Activated CD8-positive, alpha-beta T cell treated with anti-CD3 and anti-CD28 coated beads for 36 hours (primary cell): ENCODE data around the gene ADNP2. TPM values are rescaled to one million over a fixed set of nuclear protein-coding genes. Genes with fewer than 3 reads are reported as not detected.
"Not testable (repeated sequence)": the region's sequence is repeated elsewhere in the genome, so short reads cannot be mapped to it uniquely, and the experiment has no call there.

Experiments
- ATAC-seq: fragments of 200-7000 bp; cut with Tn5 transposase; one replicate; pipeline ENCODE4 v1.10.0; 2021; ENCODE audit warnings: mild to moderate bottlenecking, moderate library complexity
- CTCF ChIA-PET: fragments of 350-600 bp; sonication (Branson Sonifier 250); formaldehyde crosslinking; loops from one replicate; lab custom pipeline; 2021; ENCODE audit warnings: antibody characterized with exemption; lab: Charles Lee
- POLR2A ChIA-PET: fragments of 350-600 bp; sonication (Branson Sonifier 250); formaldehyde crosslinking; loops from one replicate; lab custom pipeline; 2021; ENCODE audit warnings: antibody characterized with exemption; lab: Charles Lee
- DNase-seq: peaks from one replicate; pipeline ENCODE4 v3.0.0-alpha.2; 2020
- H3K27ac Mint-ChIP-seq: one replicate; pipeline ENCODE4 v1.8.0; 2021; ENCODE audit warnings: mild to moderate bottlenecking, mixed read lengths
- H3K27me3 Mint-ChIP-seq: one replicate; pipeline ENCODE4 v1.8.0; 2021; ENCODE audit warnings: mixed read lengths
- H3K36me3 Mint-ChIP-seq: one replicate; pipeline ENCODE4 v1.8.0; 2021; ENCODE audit warnings: low read depth, mixed read lengths
- H3K4me1 Mint-ChIP-seq: one replicate; pipeline ENCODE4 v1.8.0; 2021; ENCODE audit warnings: low read depth, mixed read lengths
- H3K4me3 Mint-ChIP-seq: one replicate; pipeline ENCODE4 v1.8.0; 2021; ENCODE audit warnings: mild to moderate bottlenecking, moderate library complexity, mixed read lengths
- H3K9me3 Mint-ChIP-seq: one replicate; pipeline ENCODE4 v1.8.0; 2021; ENCODE audit warnings: mixed read lengths
- CTCF ChIP-seq: fragments of 200-600 bp; IDR thresholded peaks from one replicate; pipeline ENCODE4 v1.8.0; 2022; ENCODE audit warnings: antibody characterized with exemption, mild to moderate bottlenecking
- intact Hi-C: fragments of 100-400 bp; cut with micrococcal nuclease; formaldehyde crosslinking; loops from one replicate; pipeline ENCODE4 v1.10.0; 2022
- total RNA-seq, 2 experiments: library from RNA; stranded (reverse); gene quantifications; one replicate each; pipeline ENCODE4 v1.2.3, GENCODE V29; 2021

The ADNP2 gene
- total RNA-seq, 2 experiments from 2014 or later: 22.1 to 22.5 TPM

DNA sequence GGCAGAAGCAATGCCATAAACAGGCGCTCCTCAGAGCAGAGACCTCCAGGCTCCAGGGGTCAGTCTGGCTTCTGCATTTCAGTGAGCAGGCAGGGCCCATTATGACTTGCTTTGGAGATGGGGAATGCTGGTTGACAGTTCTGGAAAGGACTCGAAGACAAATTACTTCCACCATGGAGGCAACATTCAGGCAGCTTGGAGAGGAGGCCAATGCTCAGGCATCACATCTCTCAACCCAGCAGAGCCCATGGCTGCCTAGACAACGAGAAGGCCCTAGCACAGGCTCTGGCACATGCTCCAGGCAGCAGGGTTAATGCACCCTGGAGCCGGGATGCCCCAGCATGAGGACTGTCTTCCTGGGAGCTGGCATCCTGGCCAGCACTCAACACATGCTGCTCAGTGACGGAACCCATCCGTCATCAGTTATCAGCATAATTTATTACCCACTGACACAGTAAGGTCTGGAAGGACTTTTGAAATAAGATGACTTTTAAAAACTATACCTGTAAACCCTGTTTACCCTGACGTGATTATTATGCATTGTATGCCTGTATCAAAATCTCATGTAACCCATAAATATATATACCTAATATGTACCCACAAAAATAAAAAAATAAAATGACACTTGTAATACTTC is 52.8 kb downstream of the ADNP2 start:
- H3K27ac Mint-ChIP-seq: no peak overlapping the region
- H3K4me1 Mint-ChIP-seq: peaks cover 2% of the 10 kb centered on the region
- H3K27me3 Mint-ChIP-seq: peaks cover 9% of the 10 kb centered on the region
- ATAC-seq (no peak), DNase-seq (no peak)
- ChIA-PET CTCF (interaction anchor here (1.1 to 5.4 kb wide), 2 partner anchors 9 to 94 kb away, joined by 4 to 54 read pairs; no protein-coding TSS in a partner anchor), POLR2A (no interaction called here)
- H3K9me3 Mint-ChIP-seq: peaks cover 10% of the 10 kb centered on the region
- no peak for TF ChIP-seq CTCF
- H3K4me3 Mint-ChIP-seq: no peak overlapping the region
- H3K36me3 Mint-ChIP-seq: no peaks in the 10 kb centered on the region
- intact Hi-C loops: no loop called here

GRCh38 chr18:80163183-80163582 is 54.1 kb downstream of the ADNP2 start:
- no peak for DNase-seq
- intact Hi-C loops: no loop called here
- peaks cover 7% of the 10 kb centered on the region for H3K27me3 Mint-ChIP-seq
- no peaks in the 10 kb centered on the region for H3K36me3 Mint-ChIP-seq
- ChIA-PET CTCF (no interaction called here), POLR2A (no interaction called here)
- peaks cover 5% of the 10 kb centered on the region for H3K4me1 Mint-ChIP-seq
- peaks cover 10% of the 10 kb centered on the region for H3K9me3 Mint-ChIP-seq
- no peak overlapping the region for H3K27ac Mint-ChIP-seq
- no peak for TF ChIP-seq CTCF
- ATAC-seq: no peak
- H3K4me3 Mint-ChIP-seq: no peak overlapping the region

GRCh38 chr18:80164727-80165355 is 55.8 kb downstream of the ADNP2 start:
- DNase-seq, H3K4me3 Mint-ChIP-seq, H3K27ac Mint-ChIP-seq, ATAC-seq, POLR2A ChIA-PET, H3K4me1 Mint-ChIP-seq, CTCF ChIA-PET, H3K36me3 Mint-ChIP-seq, intact Hi-C loops: not testable (repeated sequence)
- Mint-ChIP-seq H3K9me3 (peaks cover 10% of the 10 kb centered on the region), H3K27me3 (peaks cover 10% of the 10 kb centered on the region)

DNA sequence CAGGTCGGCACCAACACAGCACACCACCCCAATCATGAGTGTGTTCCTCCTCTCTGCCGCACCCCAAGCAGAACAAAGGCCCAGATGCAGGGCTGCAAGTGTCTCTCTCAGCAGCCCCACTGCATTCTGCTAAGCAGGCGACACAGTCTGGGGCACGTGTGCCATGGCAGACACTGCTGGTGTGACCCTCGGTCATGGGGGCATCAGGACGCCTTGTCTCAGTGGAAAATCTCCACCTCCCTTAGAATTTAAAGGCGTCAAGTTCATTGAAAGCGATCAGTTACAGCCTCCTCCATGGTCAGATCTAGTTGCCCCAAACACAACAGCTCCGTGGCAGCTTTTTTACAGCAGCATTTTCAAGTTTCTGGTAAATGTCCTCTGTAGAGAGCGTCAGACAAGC is 57.2 kb downstream of the ADNP2 start:
- CTCF ChIA-PET: interaction anchor here (0.7 to 6.4 kb wide), 2 partner anchors 8 to 11 kb away, joined by 3 to 61 read pairs; no protein-coding TSS in a partner anchor
- no peak overlapping the region for H3K27ac Mint-ChIP-seq
- peaks cover 4% of the 10 kb centered on the region for H3K4me1 Mint-ChIP-seq
- peaks cover 11% of the 10 kb centered on the region for H3K27me3 Mint-ChIP-seq
- ATAC-seq (no peak), DNase-seq (no peak)
- H3K36me3 Mint-ChIP-seq: no peaks in the 10 kb centered on the region
- no peak for TF ChIP-seq CTCF
- POLR2A ChIA-PET: no interaction called here
- intact Hi-C loops: no loop called here
- H3K9me3 Mint-ChIP-seq: peaks cover 10% of the 10 kb centered on the region
- no peak overlapping the region for H3K4me3 Mint-ChIP-seq

DNA sequence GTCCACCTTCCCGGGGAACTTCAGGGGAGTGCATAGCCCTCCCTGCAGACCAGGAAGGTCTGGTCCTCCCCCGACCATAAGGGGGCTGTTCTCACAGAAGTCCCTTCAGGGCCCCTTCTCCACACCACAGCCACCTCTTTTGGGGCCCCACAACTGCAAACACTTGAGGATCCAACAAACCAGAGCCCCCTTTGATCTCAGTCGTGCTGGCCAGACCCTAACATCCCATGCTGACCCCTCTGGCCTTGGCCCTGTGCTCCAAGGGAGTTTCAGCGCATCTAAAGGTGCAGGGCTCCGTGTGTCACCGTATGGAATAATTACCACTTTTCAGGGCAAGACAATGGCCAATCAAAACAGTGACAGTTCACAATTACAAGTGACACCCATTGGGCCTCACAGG is 57.7 kb downstream of the ADNP2 start:
- H3K4me3 Mint-ChIP-seq: no peak overlapping the region
- peaks cover 6% of the 10 kb centered on the region for H3K4me1 Mint-ChIP-seq
- ChIA-PET POLR2A (no interaction called here), CTCF (interaction anchor here (6.4 kb wide), 1 partner anchor 8 kb away, joined by 61 read pairs; no protein-coding TSS in a partner anchor)
- TF ChIP-seq CTCF: no peak
- intact Hi-C loops: no loop called here
- H3K27me3 Mint-ChIP-seq: peaks cover 15% of the 10 kb centered on the region
- no peak overlapping the region for H3K27ac Mint-ChIP-seq
- ATAC-seq: no peak
- H3K36me3 Mint-ChIP-seq: no peaks in the 10 kb centered on the region
- DNase-seq: no peak
- peaks cover 10% of the 10 kb centered on the region for H3K9me3 Mint-ChIP-seq
